Muscle layer of colon (tissue), 2 donors: ENCODE results near the gene EXOSC5.

Experiments used
- H3K27ac ChIP-seq: one replicate; pipeline ENCODE4 v1.7.0; 2013; ENCODE audit warnings: low read depth, mild to moderate bottlenecking, low read length, moderate library complexity
- H3K27me3 ChIP-seq, 2 donors: one replicate each; pipeline ENCODE4 v1.7.0; 2013; ENCODE audit warnings: low read length in 2 of 2, mild to moderate bottlenecking in 2 of 2; ENCODE audit not compliant: insufficient read depth in 2 of 2, control insufficient read depth in 1 of 2
- H3K36me3 ChIP-seq: one replicate; pipeline ENCODE4 v1.7.0; 2013; ENCODE audit warnings: mild to moderate bottlenecking, low read length; ENCODE audit not compliant: insufficient read depth
- H3K4me1 ChIP-seq: one replicate; pipeline ENCODE4 v1.7.0; 2013; ENCODE audit warnings: mild to moderate bottlenecking, low read length; ENCODE audit not compliant: insufficient read depth
- H3K4me3 ChIP-seq, 2 donors: one replicate each; pipeline ENCODE4 v1.7.0; 2013; ENCODE audit warnings: low read length in 2 of 2, low read depth in 1 of 2, mild to moderate bottlenecking in 1 of 2, moderate library complexity in 1 of 2
- H3K9ac ChIP-seq: one replicate; pipeline ENCODE4 v1.7.0; 2013; ENCODE audit warnings: low read length
- H3K9me3 ChIP-seq: one replicate; pipeline ENCODE4 v1.7.0; 2013; ENCODE audit warnings: mild to moderate bottlenecking, low read length
- donor health status: abdominal sarcoma.
- donor health status: Adenocarcinoma of cecum.

Gene EXOSC5

DNA sequence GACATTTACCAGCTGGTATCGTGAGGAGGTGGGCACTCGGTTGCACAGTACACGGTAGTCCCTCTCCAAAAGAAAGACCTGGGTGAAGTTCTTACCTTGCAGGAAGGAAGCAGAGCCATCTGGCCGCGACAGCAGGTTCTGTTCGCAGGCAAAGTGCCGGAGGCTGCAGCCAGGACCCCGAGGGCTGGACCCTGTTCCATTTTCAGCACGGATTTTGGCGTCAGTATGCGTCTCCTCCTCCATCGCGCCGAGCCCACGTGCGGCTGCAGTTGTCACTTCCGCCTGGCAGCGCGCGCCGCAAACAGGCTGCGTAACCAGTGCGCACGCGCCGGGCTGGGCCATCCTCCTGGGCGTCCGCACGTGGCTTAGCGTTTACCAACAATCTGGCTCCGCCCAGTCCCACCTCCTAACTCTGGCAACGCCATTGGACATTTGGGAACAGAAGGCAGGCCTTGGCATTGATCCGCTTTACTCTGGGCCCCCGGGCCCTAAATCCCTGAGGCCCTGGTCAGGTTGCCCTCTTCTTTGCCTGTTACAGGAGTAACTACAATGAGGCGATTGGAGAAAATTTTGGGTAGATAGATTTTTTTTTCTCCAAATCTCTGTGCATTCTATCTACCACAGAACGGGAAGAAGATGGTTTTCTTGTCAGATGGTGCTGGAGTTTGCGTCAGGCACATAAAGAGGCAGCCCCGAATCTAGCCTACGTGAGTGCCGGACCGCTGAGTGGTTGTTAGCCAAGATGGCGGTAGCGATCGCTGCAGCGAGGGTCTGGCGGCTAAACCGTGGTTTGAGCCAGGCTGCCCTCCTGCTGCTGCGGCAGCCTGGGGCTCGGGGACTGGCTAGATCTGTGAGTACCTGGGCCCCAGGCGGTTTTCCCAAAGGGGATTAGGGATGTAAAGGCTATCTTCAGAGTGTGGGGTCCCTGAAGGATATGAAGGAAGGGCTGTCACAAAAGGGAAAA, at the start of gene EXOSC5, which contains the start of gene BCKDHA:
EXOSC5 (minus strand) TSS at position 274 of the 964 bp plus-strand sequence; CDS start at position 243, 31 bp downstream.
BCKDHA (plus strand) TSS at position 733 of the 964 bp plus-strand sequence; CDS start at position 743, 10 bp downstream.
- Histone ChIP-seq H3K4me3 (peak within 1 kb of the TSS; percentile 79 to 97), H3K36me3 (peaks cover 5% of the 10 kb centered on the region), H3K9ac (peak within 1 kb of the TSS; percentile 93), H3K9me3 (no peaks in the 10 kb centered on the region), H3K4me1 (peaks cover 12% of the 10 kb centered on the region), H3K27me3 (no peaks in the 10 kb centered on the region), H3K27ac (peak within 1 kb of the TSS; percentile 53)

DNA sequence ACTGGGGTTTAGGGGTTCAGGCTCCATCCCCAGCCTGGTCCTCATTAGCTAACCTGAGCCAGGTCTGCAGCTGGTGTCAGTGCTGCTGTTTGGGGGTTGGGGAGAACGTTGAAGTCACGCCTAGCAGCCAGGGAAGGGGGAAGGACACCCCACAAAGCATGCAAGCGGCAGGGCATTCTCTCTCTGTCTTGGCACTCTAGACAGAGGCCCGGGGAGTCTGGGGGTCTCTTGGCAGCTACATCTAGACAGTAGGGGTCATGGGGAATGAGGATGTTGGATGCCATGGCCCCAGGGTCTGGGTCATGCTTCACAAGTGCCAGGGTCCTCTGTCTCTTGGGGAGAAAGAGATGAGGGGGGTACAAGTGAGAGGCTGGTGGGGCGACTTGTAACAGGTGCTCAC, 48.4 kb upstream of the EXOSC5 start:
- no peaks in the 10 kb centered on the region for H3K36me3 ChIP-seq
- peaks cover 0 to 5% of the 10 kb centered on the region in 2 donors for H3K27me3 ChIP-seq
- H3K27ac ChIP-seq, result no peak overlapping the region
- H3K4me3 ChIP-seq, result no peak overlapping the region
- no peaks in the 10 kb centered on the region for H3K9me3 ChIP-seq
- no peak overlapping the region for H3K9ac ChIP-seq
- H3K4me1 ChIP-seq, result no peaks in the 10 kb centered on the region

GRCh38 chr19:41443813-41444455, 46.8 kb upstream of the EXOSC5 start:
- Histone ChIP-seq H3K9me3 (no peaks in the 10 kb centered on the region), H3K27ac (no peak overlapping the region), H3K4me1 (peaks cover 9% of the 10 kb centered on the region), H3K36me3 (no peaks in the 10 kb centered on the region), H3K4me3 (no peak overlapping the region), H3K27me3 (peaks cover 0 to 5% of the 10 kb centered on the region in 2 donors), H3K9ac (no peak overlapping the region)

DNA sequence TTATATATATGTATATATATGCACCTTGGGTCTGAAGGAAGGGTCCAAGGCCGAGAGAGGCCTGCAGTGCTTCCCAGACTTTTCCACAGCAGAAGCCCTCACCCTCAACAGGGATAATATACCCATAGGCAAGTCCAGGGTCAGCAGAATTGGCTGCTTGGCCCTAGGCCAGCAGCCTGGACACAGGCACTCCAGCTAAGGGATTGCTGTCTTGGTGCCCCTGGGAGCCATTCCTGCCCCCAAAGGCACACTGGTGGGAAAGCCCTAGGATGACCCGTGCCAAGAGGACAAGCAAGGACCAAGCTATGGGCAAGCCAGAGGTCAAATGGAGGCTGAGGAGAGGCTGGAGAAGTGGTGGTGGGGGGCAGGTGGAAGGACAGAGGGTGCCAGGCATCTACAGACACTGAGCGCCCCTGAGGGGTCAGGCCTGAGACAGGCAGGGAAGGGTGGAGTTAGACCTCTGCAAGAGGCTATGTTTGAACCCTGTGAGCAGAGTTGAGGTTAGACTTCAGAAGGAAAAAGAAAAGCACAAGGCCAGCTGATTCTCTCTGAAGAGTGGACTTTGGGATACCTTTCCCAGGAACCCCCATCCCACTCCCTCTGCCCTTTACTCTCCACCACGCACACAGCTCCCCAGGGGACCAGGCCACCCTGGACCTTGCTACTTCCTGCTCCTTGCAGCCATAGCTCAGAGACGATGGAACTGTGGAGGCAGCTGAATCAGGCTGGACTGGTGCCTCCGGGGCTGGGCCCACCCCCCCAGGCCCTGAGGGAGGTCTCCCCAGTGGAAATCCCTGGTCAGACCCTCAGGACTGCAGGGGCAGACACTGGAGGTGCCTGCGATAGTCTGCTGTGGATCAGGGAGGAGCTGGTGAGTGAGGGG, 45.6 kb upstream of the EXOSC5 start, which contains the start of gene ERICH4:
ERICH4 (plus strand) TSS at position 684 of the 883 bp plus-strand sequence; CDS start at position 698, 14 bp downstream.
- no peaks in the 10 kb centered on the region for H3K36me3 ChIP-seq
- no peak within 1 kb of the TSS for H3K9ac ChIP-seq
- peaks cover 0 to 5% of the 10 kb centered on the region in 2 donors for H3K27me3 ChIP-seq
- H3K4me3 ChIP-seq, result no peak within 1 kb of the TSS
- H3K27ac ChIP-seq, result no peak within 1 kb of the TSS
- H3K4me1 ChIP-seq, result peaks cover 13% of the 10 kb centered on the region
- H3K9me3 ChIP-seq, result no peaks in the 10 kb centered on the region

GRCh38 chr19:41441321-41441945, 44.3 kb upstream of the EXOSC5 start:
- peaks cover 0 to 5% of the 10 kb centered on the region in 2 donors for H3K27me3 ChIP-seq
- H3K9me3 ChIP-seq, result no peaks in the 10 kb centered on the region
- no peaks in the 10 kb centered on the region for H3K36me3 ChIP-seq
- no peak overlapping the region for H3K27ac ChIP-seq
- no peak overlapping the region for H3K9ac ChIP-seq
- no peak overlapping the region for H3K4me3 ChIP-seq
- H3K4me1 ChIP-seq, result peaks cover 13% of the 10 kb centered on the region

DNA sequence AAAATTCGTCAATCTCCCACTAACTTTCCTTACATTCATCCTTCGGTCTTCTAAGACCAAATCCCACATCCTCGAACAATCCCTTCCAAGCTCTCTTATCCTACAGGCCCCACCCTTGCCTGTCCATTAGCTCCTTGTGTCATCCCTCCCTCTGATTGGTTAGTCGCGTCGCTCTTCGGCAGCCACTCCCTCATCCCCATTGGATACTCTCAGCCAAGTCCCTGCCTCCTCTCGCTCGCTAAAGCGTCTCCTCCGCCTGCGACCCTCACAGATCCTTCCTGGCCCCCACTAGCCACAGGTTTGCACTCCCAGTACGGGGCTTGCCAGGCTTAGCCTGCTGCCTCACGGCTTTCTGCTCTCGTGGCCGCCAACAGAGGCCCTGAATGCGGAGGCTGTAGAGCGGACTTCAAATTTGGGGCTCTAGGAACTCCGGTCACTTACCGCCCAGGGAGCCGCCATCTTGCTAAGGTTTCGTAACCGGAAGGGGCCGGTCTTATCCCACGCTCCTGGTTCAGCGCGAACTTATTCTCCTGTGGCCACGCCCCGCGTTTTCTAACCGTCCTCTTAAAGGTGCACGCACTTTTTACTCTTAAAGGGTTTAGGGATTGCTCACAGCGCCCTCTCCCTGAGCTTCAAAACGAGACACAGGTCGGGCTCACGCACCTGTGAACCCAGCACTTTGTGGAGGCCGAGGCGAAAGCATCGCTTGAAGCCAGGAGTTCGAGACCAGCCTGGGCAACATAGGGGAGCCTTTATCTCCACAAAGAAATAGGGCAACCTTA, 42.5 kb upstream of the EXOSC5 start, which contains the start of gene DMAC2:
DMAC2 (minus strand) TSS at position 472 of the 782 bp plus-strand sequence; CDS start at position 459, 13 bp downstream.
- peak within 1 kb of the TSS; percentile 58 for H3K9ac ChIP-seq
- H3K27ac ChIP-seq, result peak within 1 kb of the TSS; percentile 90

DNA sequence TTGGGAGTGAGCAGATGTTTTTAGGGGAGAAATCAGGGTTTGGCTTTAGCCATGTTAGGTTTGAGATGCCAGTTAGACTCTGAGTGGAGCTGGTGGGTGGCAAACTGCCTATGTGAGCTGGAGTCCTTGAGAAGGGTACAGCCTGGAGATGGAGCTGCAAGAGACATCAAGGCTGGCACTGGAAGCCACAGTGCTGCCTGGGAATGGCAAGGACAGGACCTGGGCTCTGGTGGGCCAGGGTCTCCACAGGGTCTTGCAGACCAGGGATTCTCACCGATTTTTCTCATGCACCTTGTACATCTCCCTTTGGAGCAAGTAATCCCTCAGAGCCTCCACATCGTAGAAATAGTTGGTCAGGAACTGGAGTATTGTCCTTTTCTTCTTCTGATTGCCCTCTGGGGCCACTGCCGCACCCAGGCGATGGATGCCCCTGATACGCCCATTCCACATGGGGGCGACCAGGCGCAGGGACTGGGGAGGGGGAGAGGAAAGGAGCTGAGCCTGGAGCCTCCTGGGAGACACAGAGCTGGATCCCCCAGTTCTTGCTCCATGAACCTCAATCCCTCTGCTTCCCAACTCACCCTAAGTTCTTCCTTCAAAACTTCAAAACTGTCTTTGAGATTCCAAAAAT, 40.9 kb upstream of the EXOSC5 start:
- Histone ChIP-seq H3K9ac (no peak overlapping the region), H3K9me3 (no peaks in the 10 kb centered on the region), H3K36me3 (peaks cover 9% of the 10 kb centered on the region), H3K4me1 (peaks cover 13% of the 10 kb centered on the region), H3K27me3 (peaks cover 0 to 5% of the 10 kb centered on the region in 2 donors), H3K27ac (no peak overlapping the region), H3K4me3 (no peak overlapping the region)

More for the DNA sequence above, 42.5 kb upstream of the EXOSC5 start, which contains the start of gene DMAC2:
- Histone ChIP-seq H3K9me3 (no peaks in the 10 kb centered on the region), H3K36me3 (peaks cover 3% of the 10 kb centered on the region), H3K4me1 (peaks cover 13% of the 10 kb centered on the region), H3K4me3 (peak within 1 kb of the TSS; percentile 60 to 95), H3K27me3 (peaks cover 0 to 5% of the 10 kb centered on the region in 2 donors)

- Histone ChIP-seq H3K9ac (no peak overlapping the region), H3K27me3 (no peaks in the 10 kb centered on the region), H3K9me3 (no peaks in the 10 kb centered on the region), H3K27ac (no peak overlapping the region), H3K4me3 (no peak overlapping the region), H3K36me3 (peaks cover 23% of the 10 kb centered on the region), H3K4me1 (peaks cover 13% of the 10 kb centered on the region)
Observed at GRCh38 chr19:41436674-41436951, 39.5 kb upstream of the EXOSC5 start.

GRCh38 chr19:41435936-41436673, 38.9 kb upstream of the EXOSC5 start:
- Histone ChIP-seq H3K9me3 (no peaks in the 10 kb centered on the region), H3K27ac (no peak overlapping the region), H3K9ac (no peak overlapping the region), H3K36me3 (peaks cover 28% of the 10 kb centered on the region), H3K4me1 (peaks cover 13% of the 10 kb centered on the region), H3K4me3 (no peak overlapping the region), H3K27me3 (no peaks in the 10 kb centered on the region)
